SH-SY5Y (cell line): ENCODE results near the gene PPARGC1A.

ENCODE experiments used
- GATA2 ChIP-seq: IDR thresholded peaks from 2 replicates; pipeline ENCODE4 v1.6.1; 2011; ENCODE audit warnings: mild to moderate bottlenecking, low read depth, low read length
- GATA3 ChIP-seq: IDR thresholded peaks from 2 replicates; pipeline ENCODE4 v1.6.1; 2011; ENCODE audit warnings: low read depth, mild to moderate bottlenecking, low read length, moderate library complexity

DNA sequence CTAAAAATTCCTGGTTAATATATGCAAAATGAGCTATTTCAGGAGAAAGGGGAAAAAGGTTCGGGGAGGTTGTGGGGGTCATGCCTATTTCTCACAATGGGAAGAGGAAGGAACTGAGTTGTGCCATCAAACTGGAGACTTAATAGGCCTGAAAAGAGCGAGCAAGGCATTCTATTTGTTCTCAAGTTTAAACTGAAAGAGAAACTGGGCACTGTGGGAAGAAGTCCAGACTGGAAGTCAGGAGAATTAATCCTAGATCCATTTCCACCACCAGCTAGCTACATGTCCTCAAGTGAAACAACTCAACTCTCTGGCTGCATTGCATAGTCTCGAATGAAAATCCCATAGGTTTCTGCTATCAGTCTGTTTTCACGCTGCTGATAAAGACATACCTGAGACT, 50.6 kb downstream of the PPARGC1A start:
- TF ChIP-seq GATA3, result no peak
- TF ChIP-seq GATA2, result no peak
